ENCODE measurements around the gene NEK6.
A peak's percentile ranks its signal among the peaks of the same experiment; 100 is the strongest.

NEK6 gene

GRCh38 chr9:124365036-124365435 lies 107.3 kb downstream of the NEK6 start:
- Histone ChIP-seq H3K4me2 (ENCODE audit: insufficient read depth, low read length, poor library complexity, severe bottlenecking) (no peak overlapping the region), H4K8ac (ENCODE audit: low read depth, low read length) (no peak overlapping the region), H3K23ac (ENCODE audit: low read depth, low read length, poor library complexity) (no peak overlapping the region), H3K4me3 (ENCODE audit: low read length in 2 of 2) (no peak overlapping the region), H3K18ac (ENCODE audit: low read length) (peak overlapping the region; percentile 25), H2BK15ac (ENCODE audit: low read length) (no peak overlapping the region), H2BK12ac (ENCODE audit: low read length) (no peak overlapping the region), H2BK5ac (ENCODE audit: low read length) (no peak overlapping the region), H2BK120ac (ENCODE audit: low read depth, low read length) (no peak overlapping the region), H3K9ac (ENCODE audit: low read depth, low read length, poor library complexity) (no peak overlapping the region), H3K36me3 (replicated peaks in 1 of 2; ENCODE audit: control insufficient read depth in 2 of 2, insufficient read depth in 2 of 2, low read length in 2 of 2) (peaks cover 3 to 41% of the 10 kb centered on the region in 2 donors), H3K27me3 (ENCODE audit: control insufficient read depth in 3 of 3, insufficient read depth in 3 of 3, low read depth in 1 of 3, low read length in 3 of 3) (no peaks in the 10 kb centered on the region), H3K79me1 (ENCODE audit: low read depth, low read length) (peaks cover 2% of the 10 kb centered on the region), H3K9me3 (replicated peaks in 1 of 2; ENCODE audit: control insufficient read depth in 2 of 2, insufficient read depth in 1 of 2, low read depth in 1 of 2, low read length in 2 of 2) (no peaks in the 10 kb centered on the region), H2AK5ac (ENCODE audit: low read depth, low read length) (no peak overlapping the region), H3K27ac (replicated peaks; ENCODE audit: low read length) (peak overlapping the region; percentile 14), H2AFZ (ENCODE audit: low read length) (no peak overlapping the region), H3K4ac (ENCODE audit: low read length) (no peak overlapping the region), H3K14ac (ENCODE audit: low read length) (no peak overlapping the region), H3K4me1 (ENCODE audit: control insufficient read depth in 2 of 2, insufficient read depth in 1 of 2, low read depth in 1 of 2, low read length in 2 of 2) (peaks cover 2 to 19% of the 10 kb centered on the region in 2 donors), H4K91ac (ENCODE audit: low read depth, low read length, poor library complexity) (no peak overlapping the region)
- no CpG with 5 or more reads among the region's 8 CpGs for WGBS, 2 donors (ENCODE audit: extremely low coverage in 2 of 2, insufficient read length in 2 of 2, insufficient replicate concordance in 1 of 2)
- peak; percentile 36 for DNase-seq (ENCODE audit: low spot score)

- Histone ChIP-seq H4K91ac (ENCODE audit: low read depth, low read length, poor library complexity) (peak overlapping the region; percentile 89), H3K36me3 (replicated peaks in 1 of 2; ENCODE audit: control insufficient read depth in 2 of 2, insufficient read depth in 2 of 2, low read length in 2 of 2) (peaks cover 3 to 41% of the 10 kb centered on the region in 2 donors), H2BK120ac (ENCODE audit: low read depth, low read length) (no peak overlapping the region), H3K23ac (ENCODE audit: low read depth, low read length, poor library complexity) (no peak overlapping the region), H3K18ac (ENCODE audit: low read length) (no peak overlapping the region), H3K4me2 (ENCODE audit: insufficient read depth, low read length, poor library complexity, severe bottlenecking) (no peak overlapping the region), H2AFZ (ENCODE audit: low read length) (no peak overlapping the region), H3K27me3 (ENCODE audit: control insufficient read depth in 3 of 3, insufficient read depth in 3 of 3, low read depth in 1 of 3, low read length in 3 of 3) (no peaks in the 10 kb centered on the region), H3K27ac (replicated peaks; ENCODE audit: low read length) (no peak overlapping the region), H4K8ac (ENCODE audit: low read depth, low read length) (no peak overlapping the region), H3K9me3 (replicated peaks in 1 of 2; ENCODE audit: control insufficient read depth in 2 of 2, insufficient read depth in 1 of 2, low read depth in 1 of 2, low read length in 2 of 2) (no peaks in the 10 kb centered on the region), H3K4ac (ENCODE audit: low read length) (no peak overlapping the region), H3K14ac (ENCODE audit: low read length) (no peak overlapping the region), H2BK12ac (ENCODE audit: low read length) (no peak overlapping the region), H2BK5ac (ENCODE audit: low read length) (no peak overlapping the region), H2AK5ac (ENCODE audit: low read depth, low read length) (no peak overlapping the region), H3K79me1 (ENCODE audit: low read depth, low read length) (peaks cover 2% of the 10 kb centered on the region), H2BK15ac (ENCODE audit: low read length) (no peak overlapping the region), H3K4me1 (ENCODE audit: control insufficient read depth in 2 of 2, insufficient read depth in 1 of 2, low read depth in 1 of 2, low read length in 2 of 2) (peaks cover 2 to 19% of the 10 kb centered on the region in 2 donors), H3K9ac (ENCODE audit: low read depth, low read length, poor library complexity) (no peak overlapping the region), H3K4me3 (ENCODE audit: low read length in 2 of 2) (no peak overlapping the region)
- WGBS, 2 donors (ENCODE audit: extremely low coverage in 2 of 2, insufficient read length in 2 of 2, insufficient replicate concordance in 1 of 2), result no CpG with 5 or more reads among the region's 10 CpGs
- DNase-seq (ENCODE audit: low spot score), result no peak
These were observed 108.9 kb downstream of the NEK6 start for GRCh38 chr9:124366476-124367220.

GRCh38 chr9:124368692-124369091 lies 110.9 kb downstream of the NEK6 start:
- no peak overlapping the region for H3K23ac ChIP-seq (ENCODE audit: low read depth, low read length, poor library complexity)
- no peak overlapping the region for H2AFZ ChIP-seq (ENCODE audit: low read length)
- no CpG with 5 or more reads among the region's 3 CpGs for WGBS, 2 donors (ENCODE audit: extremely low coverage in 2 of 2, insufficient read length in 2 of 2, insufficient replicate concordance in 1 of 2)
- H3K4me3 ChIP-seq (ENCODE audit: low read length in 2 of 2), result no peak overlapping the region
- no peak overlapping the region for H3K4ac ChIP-seq (ENCODE audit: low read length)
- no peak overlapping the region for H3K27ac ChIP-seq (replicated peaks; ENCODE audit: low read length)
- no peak overlapping the region for H2BK12ac ChIP-seq (ENCODE audit: low read length)
- H3K14ac ChIP-seq (ENCODE audit: low read length), result no peak overlapping the region
- H2BK120ac ChIP-seq (ENCODE audit: low read depth, low read length), result no peak overlapping the region
- H2BK5ac ChIP-seq (ENCODE audit: low read length), result no peak overlapping the region
- DNase-seq (ENCODE audit: low spot score), result no peak
- H3K9ac ChIP-seq (ENCODE audit: low read depth, low read length, poor library complexity), result no peak overlapping the region
- no peaks in the 10 kb centered on the region for H3K27me3 ChIP-seq (ENCODE audit: control insufficient read depth in 3 of 3, insufficient read depth in 3 of 3, low read depth in 1 of 3, low read length in 3 of 3)
- H3K4me2 ChIP-seq (ENCODE audit: insufficient read depth, low read length, poor library complexity, severe bottlenecking), result no peak overlapping the region
- no peak overlapping the region for H3K18ac ChIP-seq (ENCODE audit: low read length)
- H3K79me1 ChIP-seq (ENCODE audit: low read depth, low read length), result peaks cover 2% of the 10 kb centered on the region
- H3K9me3 ChIP-seq (replicated peaks in 1 of 2; ENCODE audit: control insufficient read depth in 2 of 2, insufficient read depth in 1 of 2, low read depth in 1 of 2, low read length in 2 of 2), result no peaks in the 10 kb centered on the region
- peaks cover 3 to 28% of the 10 kb centered on the region in 2 donors for H3K36me3 ChIP-seq (replicated peaks in 1 of 2; ENCODE audit: control insufficient read depth in 2 of 2, insufficient read depth in 2 of 2, low read length in 2 of 2)
- H2AK5ac ChIP-seq (ENCODE audit: low read depth, low read length), result no peak overlapping the region
- H2BK15ac ChIP-seq (ENCODE audit: low read length), result no peak overlapping the region
- H4K8ac ChIP-seq (ENCODE audit: low read depth, low read length), result no peak overlapping the region
- H3K4me1 ChIP-seq (ENCODE audit: control insufficient read depth in 2 of 2, insufficient read depth in 1 of 2, low read depth in 1 of 2, low read length in 2 of 2), result peaks cover 2 to 15% of the 10 kb centered on the region in 2 donors
- no peak overlapping the region for H4K91ac ChIP-seq (ENCODE audit: low read depth, low read length, poor library complexity)

- H3K79me1 ChIP-seq (ENCODE audit: low read depth, low read length), result peaks cover 2% of the 10 kb centered on the region
- H3K9ac ChIP-seq (ENCODE audit: low read depth, low read length, poor library complexity), result no peak overlapping the region
- no peak for DNase-seq (ENCODE audit: low spot score)
- no peak overlapping the region for H2BK15ac ChIP-seq (ENCODE audit: low read length)
- H3K18ac ChIP-seq (ENCODE audit: low read length), result no peak overlapping the region
- no CpG with 5 or more reads among the region's 9 CpGs for WGBS, 2 donors (ENCODE audit: extremely low coverage in 2 of 2, insufficient read length in 2 of 2, insufficient replicate concordance in 1 of 2)
- H3K4me1 ChIP-seq (ENCODE audit: control insufficient read depth in 2 of 2, insufficient read depth in 1 of 2, low read depth in 1 of 2, low read length in 2 of 2), result peaks cover 2 to 12% of the 10 kb centered on the region in 2 donors
- H2BK120ac ChIP-seq (ENCODE audit: low read depth, low read length), result no peak overlapping the region
- H3K9me3 ChIP-seq (replicated peaks in 1 of 2; ENCODE audit: control insufficient read depth in 2 of 2, insufficient read depth in 1 of 2, low read depth in 1 of 2, low read length in 2 of 2), result peaks cover 0 to 5% of the 10 kb centered on the region in 2 donors
- no peak overlapping the region for H3K27ac ChIP-seq (replicated peaks; ENCODE audit: low read length)
- H3K23ac ChIP-seq (ENCODE audit: low read depth, low read length, poor library complexity), result no peak overlapping the region
- H4K8ac ChIP-seq (ENCODE audit: low read depth, low read length), result no peak overlapping the region
- no peak overlapping the region for H2AK5ac ChIP-seq (ENCODE audit: low read depth, low read length)
- no peak overlapping the region for H2BK12ac ChIP-seq (ENCODE audit: low read length)
- H3K14ac ChIP-seq (ENCODE audit: low read length), result no peak overlapping the region
- H3K4ac ChIP-seq (ENCODE audit: low read length), result no peak overlapping the region
- no peak overlapping the region for H3K4me2 ChIP-seq (ENCODE audit: insufficient read depth, low read length, poor library complexity, severe bottlenecking)
- H3K36me3 ChIP-seq (replicated peaks in 1 of 2; ENCODE audit: control insufficient read depth in 2 of 2, insufficient read depth in 2 of 2, low read length in 2 of 2), result peaks cover 3 to 28% of the 10 kb centered on the region in 2 donors
- no peak overlapping the region for H3K4me3 ChIP-seq (ENCODE audit: low read length in 2 of 2)
- no peak overlapping the region for H2BK5ac ChIP-seq (ENCODE audit: low read length)
- H3K27me3 ChIP-seq (ENCODE audit: control insufficient read depth in 3 of 3, insufficient read depth in 3 of 3, low read depth in 1 of 3, low read length in 3 of 3), result no peaks in the 10 kb centered on the region
- no peak overlapping the region for H4K91ac ChIP-seq (ENCODE audit: low read depth, low read length, poor library complexity)
- H2AFZ ChIP-seq (ENCODE audit: low read length), result no peak overlapping the region
These were observed 111.6 kb downstream of the NEK6 start for GRCh38 chr9:124369231-124369797.

Data from neuronal stem cell (in vitro differentiated cells).